ENCODE results near the gene CCDC93. TPM values are rescaled to one million over a fixed set of nuclear protein-coding genes. Genes with fewer than 3 reads are reported as not detected.
"Not testable (repeated sequence)": the region's sequence is repeated elsewhere in the genome, so short reads cannot be mapped to it uniquely, and the experiment has no call there.

CCDC93 gene
- total RNA-seq, 6 experiments from 2014 or later: 13.4 to 17.2 (median 14.4) TPM

DNA sequence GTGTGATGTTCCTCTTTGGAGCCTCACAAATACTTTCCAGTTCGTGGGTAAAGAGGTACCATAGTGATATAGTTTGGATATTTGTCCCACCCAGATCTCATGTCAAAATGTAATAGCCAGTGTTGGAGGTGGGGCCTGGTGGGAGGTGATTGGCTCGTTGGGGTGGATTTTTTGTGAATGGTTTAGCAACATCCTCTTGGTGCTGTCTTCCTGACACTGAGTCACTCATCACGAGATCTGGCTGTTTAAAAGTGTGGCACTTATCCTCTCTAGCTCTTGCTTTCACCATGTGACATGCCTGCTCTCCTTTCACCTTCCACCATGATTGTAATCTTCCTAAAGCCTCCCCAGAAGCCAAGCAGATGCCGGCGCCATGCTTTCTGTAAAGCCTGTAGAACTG lies 3.0 kb upstream of the CCDC93 start:
- no peak overlapping the region for H3K4me3 Mint-ChIP-seq
- DNase-seq: no peak
- H3K27me3 Mint-ChIP-seq (ENCODE audit: insufficient read depth): peaks cover 8% of the 10 kb centered on the region
- no peaks in the 10 kb centered on the region; the same call in 1 of the 2 replicates for H3K9me3 Mint-ChIP-seq
- no peak overlapping the region for H3K27ac Mint-ChIP-seq
- TF ChIP-seq, protein P1, sequence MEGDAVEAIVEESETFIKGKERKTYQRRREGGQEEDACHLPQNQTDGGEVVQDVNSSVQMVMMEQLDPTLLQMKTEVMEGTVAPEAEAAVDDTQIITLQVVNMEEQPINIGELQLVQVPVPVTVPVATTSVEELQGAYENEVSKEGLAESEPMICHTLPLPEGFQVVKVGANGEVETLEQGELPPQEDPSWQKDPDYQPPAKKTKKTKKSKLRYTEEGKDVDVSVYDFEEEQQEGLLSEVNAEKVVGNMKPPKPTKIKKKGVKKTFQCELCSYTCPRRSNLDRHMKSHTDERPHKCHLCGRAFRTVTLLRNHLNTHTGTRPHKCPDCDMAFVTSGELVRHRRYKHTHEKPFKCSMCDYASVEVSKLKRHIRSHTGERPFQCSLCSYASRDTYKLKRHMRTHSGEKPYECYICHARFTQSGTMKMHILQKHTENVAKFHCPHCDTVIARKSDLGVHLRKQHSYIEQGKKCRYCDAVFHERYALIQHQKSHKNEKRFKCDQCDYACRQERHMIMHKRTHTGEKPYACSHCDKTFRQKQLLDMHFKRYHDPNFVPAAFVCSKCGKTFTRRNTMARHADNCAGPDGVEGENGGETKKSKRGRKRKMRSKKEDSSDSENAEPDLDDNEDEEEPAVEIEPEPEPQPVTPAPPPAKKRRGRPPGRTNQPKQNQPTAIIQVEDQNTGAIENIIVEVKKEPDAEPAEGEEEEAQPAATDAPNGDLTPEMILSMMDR (IDR thresholded peaks at IDR 0.05): no peak
- no peaks in the 10 kb centered on the region for H3K36me3 Mint-ChIP-seq (ENCODE audit: low read depth)
- H3K4me1 Mint-ChIP-seq (ENCODE audit: low read depth): peaks cover 25% of the 10 kb centered on the region

DNA sequence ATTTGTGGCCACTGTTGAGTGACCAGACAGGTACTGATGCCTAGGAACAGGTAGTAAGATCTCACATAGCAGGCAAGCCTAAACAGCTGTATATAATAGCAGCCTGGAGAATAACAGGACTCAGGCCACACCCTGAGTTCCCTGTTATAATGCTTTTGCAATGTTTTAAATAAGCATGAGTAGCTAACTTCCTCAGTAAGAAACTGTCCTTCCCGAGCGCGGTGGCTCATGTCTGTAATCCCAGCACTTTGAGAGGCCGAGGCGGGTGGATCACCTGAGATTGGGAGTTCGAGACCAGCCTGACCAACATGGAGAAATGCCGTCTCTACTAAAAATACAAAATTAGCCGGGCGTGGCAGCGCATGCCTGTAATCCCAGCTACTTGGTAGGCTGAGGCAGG lies 1.9 kb upstream of the CCDC93 start:
- H3K4me1 Mint-ChIP-seq (ENCODE audit: low read depth): peaks cover 32% of the 10 kb centered on the region
- H3K27ac Mint-ChIP-seq: not testable (repeated sequence)

DNA sequence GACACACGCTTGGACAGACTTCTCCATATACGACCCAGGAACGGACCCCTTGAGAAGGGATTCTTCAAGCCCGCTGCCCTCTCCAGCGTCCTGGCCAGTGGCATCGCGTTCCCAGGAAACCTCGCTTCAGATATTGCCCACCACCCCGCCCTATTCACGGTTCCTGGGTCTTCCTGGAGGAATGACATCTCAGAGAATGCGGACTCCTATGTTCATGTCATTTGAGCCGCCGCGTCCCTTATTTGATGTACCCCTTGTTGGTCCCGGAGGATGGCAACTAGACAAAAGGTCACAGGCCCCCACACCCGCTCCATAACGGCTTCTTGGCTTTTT lies 588 bp upstream of the CCDC93 start:
- H3K9me3 Mint-ChIP-seq: no peaks in the 10 kb centered on the region; the same call in 1 of the 2 replicates
- TF ChIP-seq, protein P1 (IDR thresholded peaks at IDR 0.05): no peak
- H3K27ac Mint-ChIP-seq: peak overlapping the region; percentile 53
- peaks cover 8% of the 10 kb centered on the region for H3K27me3 Mint-ChIP-seq (ENCODE audit: insufficient read depth)
- peaks cover 39% of the 10 kb centered on the region for H3K4me1 Mint-ChIP-seq (ENCODE audit: low read depth)
- H3K4me3 Mint-ChIP-seq: peak overlapping the region; percentile 95
- H3K36me3 Mint-ChIP-seq (ENCODE audit: low read depth): no peaks in the 10 kb centered on the region
- no peak for DNase-seq

More for the DNA sequence above, 1.9 kb upstream of the CCDC93 start:
- not testable (repeated sequence) for H3K36me3 Mint-ChIP-seq (ENCODE audit: low read depth); H3K4me3 Mint-ChIP-seq; H3K27me3 Mint-ChIP-seq (ENCODE audit: insufficient read depth); H3K9me3 Mint-ChIP-seq; DNase-seq

DNA sequence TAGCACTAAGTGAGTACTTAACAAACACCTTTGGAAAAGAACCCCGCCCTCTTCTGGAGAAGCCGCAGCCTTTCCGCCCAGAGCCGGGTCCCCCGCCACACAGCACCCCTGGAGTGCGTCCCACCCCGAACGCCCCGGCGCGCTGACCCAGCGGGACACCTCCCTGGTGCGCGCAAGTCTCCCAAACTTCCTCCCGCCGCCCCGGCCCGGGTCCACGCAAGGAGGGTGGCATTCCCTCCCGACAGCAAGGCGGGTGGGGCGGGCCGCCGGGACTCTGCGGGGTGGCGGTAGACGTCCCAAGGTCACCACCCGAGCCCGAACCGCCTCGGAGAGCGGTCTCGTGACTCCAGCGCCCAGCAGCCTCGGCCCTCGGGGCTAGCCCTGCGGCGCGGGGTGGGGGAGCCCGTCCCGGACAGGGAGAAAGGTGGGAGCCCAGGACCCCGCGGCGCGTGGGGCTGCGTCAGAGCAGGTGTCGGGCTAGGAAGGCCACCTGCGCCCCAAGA lies 598 bp downstream of the CCDC93 start:
- peaks cover 3% of the 10 kb centered on the region; the same call in 1 of the 2 replicates for H3K27me3 Mint-ChIP-seq (ENCODE audit: insufficient read depth)
- peak overlapping the region; percentile 49; the same call in 1 of the 2 replicates for H3K27ac Mint-ChIP-seq
- no peak for DNase-seq
- peaks cover 39% of the 10 kb centered on the region for H3K4me1 Mint-ChIP-seq (ENCODE audit: low read depth)
- H3K9me3 Mint-ChIP-seq: no peaks in the 10 kb centered on the region; the same call in 1 of the 2 replicates
- H3K36me3 Mint-ChIP-seq (ENCODE audit: low read depth): no peaks in the 10 kb centered on the region
- peak overlapping the region; percentile 95 for H3K4me3 Mint-ChIP-seq
- TF ChIP-seq, protein P1 (IDR thresholded peaks at IDR 0.05): peak; percentile 53; the same call in 1 of the 2 replicates

- Mint-ChIP-seq H3K9me3 (no peaks in the 10 kb centered on the region; the same call in 1 of the 2 replicates), H3K27me3 (ENCODE audit: insufficient read depth) (peaks cover 2% of the 10 kb centered on the region; the same call in 1 of the 2 replicates), H3K4me3 (peak overlapping the region; percentile 95), H3K36me3 (ENCODE audit: low read depth) (no peaks in the 10 kb centered on the region), H3K4me1 (ENCODE audit: low read depth) (peaks cover 39% of the 10 kb centered on the region), H3K27ac (peak overlapping the region; percentile 49)
- no peak for DNase-seq
- TF ChIP-seq, protein P1 (IDR thresholded peaks at IDR 0.05): no peak
Measured at GRCh38 chr2:118012778-118013177, 1.1 kb downstream of the CCDC93 start.

DNA sequence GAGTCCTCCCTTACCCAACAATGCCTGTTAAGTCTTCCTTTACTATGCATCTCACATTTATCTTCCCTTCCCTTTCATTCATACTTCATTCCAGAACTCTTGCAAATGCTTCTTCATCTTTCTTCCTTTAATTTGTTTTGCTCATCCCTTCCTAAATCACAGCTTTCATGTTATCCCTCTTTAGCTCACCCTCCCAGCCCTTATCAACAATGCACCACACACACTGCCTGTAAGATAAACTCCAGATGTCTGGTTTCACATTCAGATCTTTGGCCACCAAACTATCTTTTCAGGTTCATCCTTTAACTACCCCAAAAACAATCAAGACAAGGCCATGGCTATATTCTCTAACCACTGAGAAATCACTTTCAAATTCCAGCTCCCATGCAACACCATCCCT lies 3.4 kb downstream of the CCDC93 start:
- H3K27me3 Mint-ChIP-seq (ENCODE audit: insufficient read depth): no peaks in the 10 kb centered on the region
- H3K9me3 Mint-ChIP-seq: no peaks in the 10 kb centered on the region
- no peak overlapping the region for H3K27ac Mint-ChIP-seq
- peaks cover 32% of the 10 kb centered on the region for H3K4me1 Mint-ChIP-seq (ENCODE audit: low read depth)
- no peak for DNase-seq
- H3K36me3 Mint-ChIP-seq (ENCODE audit: low read depth): no peaks in the 10 kb centered on the region
- no peak overlapping the region for H3K4me3 Mint-ChIP-seq
- TF ChIP-seq, protein P1 (IDR thresholded peaks at IDR 0.05): no peak

Data from HFFc6 (cell line).